ENCODE measurements around the gene TMEM183A.

Gene TMEM183A

GRCh38 chr1:203031467-203031866 lies 24.3 kb downstream of the TMEM183A start:
- no peak for DNase-seq

GRCh38 chr1:203033287-203033686 lies 26.1 kb downstream of the TMEM183A start:
- no peak for DNase-seq

GRCh38 chr1:203033917-203034316 lies 26.7 kb downstream of the TMEM183A start:
- DNase-seq, result no peak

GRCh38 chr1:203034422-203035110 lies 27.4 kb downstream of the TMEM183A start:
- no peak for DNase-seq

- no peak for DNase-seq
Observed at GRCh38 chr1:203035111-203036000, 28.2 kb downstream of the TMEM183A start.

- DNase-seq, result no peak
Observed at GRCh38 chr1:203036135-203036534, 29.0 kb downstream of the TMEM183A start.

GRCh38 chr1:203036537-203036936 lies 29.4 kb downstream of the TMEM183A start:
- DNase-seq, result no peak

GRCh38 chr1:203037509-203038190 lies 30.5 kb downstream of the TMEM183A start:
- DNase-seq, result no peak

GRCh38 chr1:203038217-203038741 lies 31.1 kb downstream of the TMEM183A start:
- peak; percentile 72 for DNase-seq

GRCh38 chr1:203038891-203039608 lies 31.9 kb downstream of the TMEM183A start:
- DNase-seq, result peak; percentile 82

GRCh38 chr1:203039609-203040512 lies 32.7 kb downstream of the TMEM183A start:
- peak; percentile 25 for DNase-seq

GRCh38 chr1:203040513-203041275 lies 33.5 kb downstream of the TMEM183A start:
- DNase-seq, result no peak

- DNase-seq, result no peak
Observed at GRCh38 chr1:203041351-203041932, 34.3 kb downstream of the TMEM183A start.

GRCh38 chr1:203043830-203044545 lies 36.8 kb downstream of the TMEM183A start:
- no peak for DNase-seq

- DNase-seq, result no peak
Observed at GRCh38 chr1:203044546-203045250, 37.5 kb downstream of the TMEM183A start.

- DNase-seq, result no peak
Observed at GRCh38 chr1:203045336-203045735, 38.2 kb downstream of the TMEM183A start.

- no peak for DNase-seq
Observed at GRCh38 chr1:203045821-203046594, 38.8 kb downstream of the TMEM183A start.
